GM11168 (cell line): ENCODE measurements around the gene ATP5F1D.

Experiments
- in situ Hi-C: fragments of 300-500 bp; cut with MboI; formaldehyde crosslinking; loops from one replicate; pipeline ENCODE4 v1.12.0; 2022; ENCODE audit warnings: low sequenced_read_pairs; ENCODE audit not compliant: unreplicated experiment

The ATP5F1D gene

DNA sequence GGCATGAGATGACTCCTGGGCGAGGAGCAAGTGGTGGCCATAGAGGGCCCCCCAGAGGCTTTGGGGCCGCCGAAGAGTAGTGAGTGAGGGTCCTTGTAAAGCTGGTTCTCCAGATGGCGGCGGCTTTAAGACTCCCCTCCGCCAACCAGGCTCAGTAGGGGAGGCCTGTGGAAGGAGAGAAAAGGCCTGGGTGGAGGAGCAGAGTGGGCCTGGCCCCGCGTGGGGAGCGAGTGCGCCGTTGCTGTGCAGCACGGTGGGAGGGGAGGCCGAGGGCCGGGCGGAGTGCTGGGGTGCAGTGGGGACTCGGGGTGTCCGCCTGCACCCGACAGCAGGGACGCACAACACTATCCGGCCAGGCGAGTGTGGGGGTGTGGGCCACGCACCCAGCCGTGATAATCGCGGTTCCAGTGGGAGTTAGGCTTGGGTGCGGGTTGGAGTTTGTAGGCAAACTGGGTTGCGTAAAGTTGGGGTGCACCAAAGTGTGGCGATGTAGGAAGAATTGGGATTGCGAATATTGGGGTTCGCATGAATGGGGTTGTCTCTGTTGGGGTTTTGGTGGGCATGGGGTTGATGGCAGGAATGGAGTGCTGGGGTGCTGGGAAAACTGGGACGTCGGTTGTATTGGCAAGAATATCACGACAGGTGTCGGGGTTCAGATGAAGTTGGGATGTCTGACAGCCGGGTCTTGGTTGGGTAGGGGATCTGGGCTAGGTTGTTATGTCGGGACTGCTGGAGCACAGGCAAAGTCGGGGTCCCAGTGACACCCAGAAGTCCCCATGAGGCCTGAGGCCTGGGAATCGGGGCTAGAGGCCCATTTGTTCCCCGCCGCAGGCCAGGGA, 26.9 kb downstream of the ATP5F1D start:
- in situ Hi-C loops, result no loop called here

DNA sequence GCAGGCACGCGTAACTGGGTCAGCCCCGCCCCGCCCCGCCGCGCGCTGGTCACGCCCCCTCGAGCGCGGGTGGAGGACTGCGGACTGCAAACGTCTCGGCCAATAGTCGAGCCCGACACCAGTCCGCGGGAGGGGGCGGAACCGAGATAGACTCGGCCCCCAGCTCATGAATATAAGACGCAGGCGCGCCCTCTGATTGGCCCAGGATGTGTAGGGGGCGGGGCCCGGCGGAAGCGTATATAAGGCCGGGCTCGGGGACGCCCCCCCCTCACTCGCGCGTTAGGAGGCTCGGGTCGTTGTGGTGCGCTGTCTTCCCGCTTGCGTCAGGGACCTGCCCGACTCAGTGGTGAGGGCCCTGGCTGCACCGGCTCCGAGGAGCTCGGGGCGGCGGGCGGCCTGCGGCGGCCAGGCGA, 27.5 kb downstream of the ATP5F1D start, which contains the start of gene CIRBP:
Gene CIRBP (plus strand): TSS at position 268 of the 413 bp plus-strand sequence. CDS start 1,602 bp downstream, outside the sequence.
- in situ Hi-C loops, result no loop called here

DNA sequence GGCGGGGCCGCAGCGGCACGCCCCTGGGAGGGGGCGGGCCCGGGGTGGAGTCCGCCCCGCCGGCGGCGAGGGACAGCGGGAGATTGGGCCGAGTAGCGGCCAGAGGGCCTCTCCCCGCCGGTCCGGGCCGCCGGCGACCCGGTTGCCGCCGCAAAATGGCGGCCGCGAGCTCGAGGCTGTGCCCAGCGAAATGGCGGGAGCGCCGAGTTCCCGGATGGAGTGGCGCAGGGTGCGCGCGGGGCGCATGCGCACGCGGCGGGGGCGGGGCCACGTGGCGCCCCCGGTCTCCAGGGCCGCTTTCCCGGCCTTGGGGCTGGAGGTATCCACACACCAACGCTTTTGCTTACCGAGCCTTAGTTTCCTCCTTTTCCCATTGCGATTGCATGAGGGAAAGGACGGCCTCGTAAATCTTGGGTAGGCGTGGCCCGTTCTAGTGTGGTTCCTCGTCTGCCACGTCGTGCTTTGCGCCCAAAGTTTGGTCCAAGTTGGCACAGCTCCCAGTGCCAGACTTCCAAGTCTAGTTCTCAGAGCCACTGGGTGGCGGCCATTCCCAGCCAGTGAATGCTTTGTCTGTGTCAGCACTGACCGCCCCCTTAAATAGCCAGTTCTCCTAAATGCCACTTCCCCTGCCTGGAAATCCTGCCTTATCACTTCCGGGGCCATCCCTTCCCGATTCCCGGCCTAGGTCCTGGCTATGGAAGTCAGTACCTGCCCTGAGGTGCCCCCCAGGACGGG, 28.1 kb downstream of the ATP5F1D start:
- in situ Hi-C loops, result no loop called here

DNA sequence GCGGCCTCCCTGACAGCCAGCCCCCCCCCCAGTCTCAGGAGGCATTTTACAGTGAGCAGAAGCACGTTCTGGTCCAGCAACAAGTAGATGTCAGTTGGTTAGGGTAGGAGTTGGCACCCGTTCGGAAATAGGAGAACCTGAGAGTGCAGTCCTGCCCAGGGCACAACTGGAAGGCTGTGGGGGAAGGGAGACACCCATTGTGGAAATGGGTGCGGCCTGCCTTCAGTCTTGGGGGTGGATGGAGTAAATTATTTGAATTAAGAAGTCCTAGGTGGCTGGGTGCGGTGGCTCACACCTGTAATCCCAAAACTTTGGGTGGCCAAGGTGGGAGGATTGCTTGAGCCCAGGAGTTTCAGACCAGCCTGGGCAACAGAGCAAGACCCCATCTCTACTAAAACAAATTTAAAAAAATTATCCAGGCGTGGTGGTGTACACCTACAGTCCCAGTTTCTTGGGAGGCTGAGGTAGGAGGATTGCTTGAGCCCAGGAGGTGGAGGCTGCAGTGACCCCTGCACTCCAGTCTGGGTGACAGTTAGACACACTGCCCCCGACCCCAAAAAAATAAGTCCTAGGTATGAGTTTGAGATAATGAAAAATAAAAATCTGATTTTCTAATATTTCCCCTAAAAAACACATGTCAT, 28.8 kb downstream of the ATP5F1D start:
- in situ Hi-C loops, result no loop called here

DNA sequence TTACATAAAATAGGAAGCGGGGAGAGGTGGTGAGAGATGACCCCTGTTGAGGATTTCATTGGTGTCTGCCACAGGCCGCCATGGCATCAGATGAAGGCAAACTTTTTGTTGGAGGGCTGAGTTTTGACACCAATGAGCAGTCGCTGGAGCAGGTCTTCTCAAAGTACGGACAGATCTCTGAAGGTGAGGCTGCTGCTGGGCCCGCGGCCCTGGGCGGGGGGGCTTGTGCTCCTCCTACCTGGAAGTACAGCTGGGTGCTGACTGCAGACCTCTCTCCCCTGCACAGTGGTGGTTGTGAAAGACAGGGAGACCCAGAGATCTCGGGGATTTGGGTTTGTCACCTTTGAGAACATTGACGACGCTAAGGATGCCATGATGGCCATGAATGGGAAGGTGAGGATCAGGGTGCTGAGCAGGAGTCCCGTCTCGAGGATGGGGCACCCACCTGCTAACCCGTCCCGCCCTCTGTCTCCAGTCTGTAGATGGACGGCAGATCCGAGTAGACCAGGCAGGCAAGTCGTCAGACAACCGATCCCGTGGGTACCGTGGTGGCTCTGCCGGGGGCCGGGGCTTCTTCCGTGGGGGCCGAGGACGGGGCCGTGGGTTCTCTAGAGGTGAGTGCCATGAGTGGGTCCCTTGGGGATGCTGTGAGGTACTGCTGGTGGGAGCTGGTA, 29.4 kb downstream of the ATP5F1D start:
- in situ Hi-C loops, result no loop called here

DNA sequence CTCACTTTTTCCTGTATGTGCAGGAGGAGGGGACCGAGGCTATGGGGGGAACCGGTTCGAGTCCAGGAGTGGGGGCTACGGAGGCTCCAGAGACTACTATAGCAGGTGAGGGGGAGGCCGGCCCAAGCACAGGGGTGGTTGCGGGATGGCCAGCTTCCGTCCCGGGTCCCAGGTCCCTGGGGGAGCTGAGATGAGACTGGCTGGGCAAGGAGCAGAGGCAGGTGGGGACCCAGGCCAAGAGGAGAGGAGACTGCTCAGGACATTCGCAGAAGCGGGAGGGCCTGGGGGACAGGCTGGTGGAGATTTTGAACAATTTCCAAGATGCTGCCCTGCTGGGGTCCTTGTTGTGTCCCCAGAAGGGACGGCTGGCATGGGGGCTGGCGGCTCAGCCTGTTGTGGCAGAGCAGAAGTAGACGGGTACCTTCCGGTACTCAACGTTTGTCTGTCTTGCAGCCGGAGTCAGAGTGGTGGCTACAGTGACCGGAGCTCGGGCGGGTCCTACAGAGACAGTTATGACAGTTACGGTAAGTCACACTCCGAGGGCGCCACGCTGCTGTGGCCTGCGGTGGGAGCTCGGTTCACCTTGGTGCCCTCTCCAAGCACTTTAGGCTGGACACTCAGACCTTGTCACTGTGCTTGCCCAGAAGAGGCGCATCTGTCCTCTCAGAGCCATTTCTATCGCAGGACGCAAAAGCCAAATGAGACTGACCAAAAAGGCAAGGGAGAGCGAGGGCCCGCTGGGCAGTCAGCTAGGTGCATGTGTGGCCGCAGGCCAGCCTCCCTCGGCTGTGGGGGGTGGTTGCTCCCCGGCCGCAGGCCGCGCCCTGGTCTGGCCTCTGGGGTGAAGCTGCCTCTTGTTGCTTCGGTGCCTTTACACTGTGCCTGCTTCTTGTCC, 30.2 kb downstream of the ATP5F1D start:
- in situ Hi-C loops, result no loop called here

DNA sequence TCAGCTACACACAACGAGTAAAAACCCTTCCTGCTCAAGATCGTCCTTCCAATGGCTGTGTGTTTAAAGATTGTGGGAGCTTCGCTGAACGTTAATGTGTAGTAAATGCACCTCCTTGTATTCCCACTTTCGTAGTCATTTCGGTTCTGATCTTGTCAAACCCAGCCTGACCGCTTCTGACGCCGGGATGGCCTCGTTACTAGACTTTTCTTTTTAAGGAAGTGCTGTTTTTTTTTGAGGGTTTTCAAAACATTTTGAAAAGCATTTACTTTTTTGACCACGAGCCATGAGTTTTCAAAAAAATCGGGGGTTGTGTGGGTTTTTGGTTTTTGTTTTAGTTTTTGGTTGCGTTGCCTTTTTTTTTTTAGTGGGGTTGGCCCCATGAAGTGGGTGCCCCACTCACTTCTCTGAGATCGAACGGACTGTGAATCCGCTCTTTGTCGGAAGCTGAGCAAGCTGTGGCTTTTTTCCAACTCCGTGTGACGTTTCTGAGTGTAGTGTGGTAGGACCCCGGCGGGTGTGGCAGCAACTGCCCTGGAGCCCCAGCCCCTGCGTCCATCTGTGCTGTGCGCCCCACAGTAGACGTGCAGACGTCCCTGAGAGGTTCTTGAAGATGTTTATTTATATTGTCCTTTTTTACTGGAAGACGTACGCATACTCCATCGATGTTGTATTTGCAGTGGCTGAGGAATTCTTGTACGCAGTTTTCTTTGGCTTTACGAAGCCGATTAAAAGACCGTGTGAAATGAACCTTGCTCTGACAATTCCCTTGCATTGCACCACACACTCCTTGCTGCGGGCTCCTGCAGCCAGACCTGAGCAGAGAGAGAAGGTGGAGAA, 31.1 kb downstream of the ATP5F1D start:
- in situ Hi-C loops, result no loop called here

DNA sequence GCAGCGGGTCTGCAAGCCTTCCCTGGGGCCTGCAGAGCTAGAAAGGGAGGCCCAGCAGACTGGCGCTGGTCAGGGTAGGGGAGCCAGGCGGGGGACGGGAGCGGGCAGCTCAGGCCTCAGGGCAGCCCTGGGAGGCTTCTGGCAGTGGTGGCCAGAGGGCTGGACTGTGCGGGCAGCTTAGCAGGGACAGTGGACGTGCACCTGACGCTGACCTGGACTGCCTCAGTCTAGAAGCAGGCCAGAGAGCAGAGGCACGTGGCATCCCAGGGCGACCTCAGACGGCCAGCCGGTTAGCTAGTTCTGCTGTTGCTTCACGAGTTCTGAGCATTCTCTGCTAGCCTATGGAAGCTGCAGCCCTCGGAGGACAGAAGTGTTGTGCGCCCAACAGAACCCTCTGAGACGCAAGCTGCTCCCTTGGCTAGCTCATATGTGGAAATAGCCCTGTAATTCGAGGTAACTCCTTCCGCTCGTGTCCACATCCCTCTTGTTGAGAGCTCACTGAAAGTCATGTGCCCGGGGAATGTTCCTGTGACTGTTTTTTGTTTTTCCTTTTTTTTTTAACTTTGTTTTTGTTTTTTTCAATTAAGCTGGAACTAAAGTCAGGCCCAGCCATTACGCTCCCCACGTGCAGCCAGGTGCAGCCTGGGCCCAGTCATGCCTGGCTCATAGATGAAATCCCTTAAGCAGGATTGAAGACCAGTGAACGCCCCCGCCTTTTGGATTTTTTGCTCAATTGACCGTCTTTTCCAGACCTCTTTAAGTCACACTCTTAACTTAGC, 31.9 kb downstream of the ATP5F1D start:
- in situ Hi-C loops, result no loop called here

DNA sequence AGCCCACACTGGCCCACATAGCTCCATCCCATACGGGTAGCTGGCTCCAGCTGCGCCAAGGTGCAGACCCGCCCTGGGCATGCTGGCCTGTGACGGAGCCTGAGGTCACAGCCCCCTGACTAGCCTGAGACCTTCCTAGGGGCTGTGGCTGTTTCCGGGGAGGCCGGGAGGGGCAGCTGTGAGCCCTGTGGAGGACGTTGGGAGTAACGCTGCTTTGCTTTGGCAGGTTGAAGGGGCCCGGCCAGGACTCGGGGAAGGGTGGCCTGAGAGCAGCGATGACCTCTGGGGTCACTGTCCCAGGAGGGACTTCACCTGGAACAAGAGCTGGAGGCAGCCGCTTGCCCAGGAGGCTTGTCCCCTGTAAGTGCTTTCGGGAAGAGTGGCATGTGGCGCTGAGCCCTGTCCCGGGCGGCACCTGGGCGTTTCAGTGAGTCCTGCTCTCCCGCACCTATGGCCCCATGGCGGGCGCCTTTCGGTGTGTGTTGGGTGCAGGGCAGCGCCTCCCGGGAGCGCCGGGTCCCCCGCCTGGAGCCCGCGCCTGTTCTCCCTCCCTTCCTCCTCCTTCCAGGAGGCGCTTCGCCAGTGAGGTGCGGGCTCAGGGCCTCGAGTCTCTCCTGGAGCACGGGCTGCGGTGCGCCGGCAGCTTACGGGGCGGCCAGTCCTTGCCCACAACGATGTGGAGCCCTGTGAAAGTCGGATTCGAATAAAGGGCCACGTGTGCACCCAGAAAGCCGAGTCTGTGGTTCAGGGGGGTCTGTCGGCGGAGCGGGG, 32.7 kb downstream of the ATP5F1D start:
- in situ Hi-C loops, result no loop called here

DNA sequence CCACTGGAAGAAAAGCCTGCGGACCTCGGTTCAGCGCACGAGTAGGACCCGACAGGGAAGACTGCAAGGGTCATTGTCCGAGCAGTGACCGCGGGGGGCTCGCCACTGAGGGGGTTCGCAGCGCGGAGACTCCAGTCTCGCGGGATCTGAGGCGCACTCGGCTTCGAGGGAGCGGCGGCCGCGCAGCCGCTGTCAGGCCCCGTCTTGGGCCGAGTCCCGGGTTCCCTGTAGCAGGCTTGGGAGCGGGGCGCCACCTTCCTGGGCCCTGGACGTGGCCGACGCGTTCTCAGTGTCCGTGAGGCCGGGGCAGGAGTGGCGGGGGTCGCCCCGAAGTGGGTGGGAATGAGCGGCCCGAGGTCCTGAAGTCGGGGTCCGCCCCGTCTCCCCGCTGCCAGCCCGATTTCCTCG, 33.3 kb downstream of the ATP5F1D start:
- in situ Hi-C loops, result no loop called here

DNA sequence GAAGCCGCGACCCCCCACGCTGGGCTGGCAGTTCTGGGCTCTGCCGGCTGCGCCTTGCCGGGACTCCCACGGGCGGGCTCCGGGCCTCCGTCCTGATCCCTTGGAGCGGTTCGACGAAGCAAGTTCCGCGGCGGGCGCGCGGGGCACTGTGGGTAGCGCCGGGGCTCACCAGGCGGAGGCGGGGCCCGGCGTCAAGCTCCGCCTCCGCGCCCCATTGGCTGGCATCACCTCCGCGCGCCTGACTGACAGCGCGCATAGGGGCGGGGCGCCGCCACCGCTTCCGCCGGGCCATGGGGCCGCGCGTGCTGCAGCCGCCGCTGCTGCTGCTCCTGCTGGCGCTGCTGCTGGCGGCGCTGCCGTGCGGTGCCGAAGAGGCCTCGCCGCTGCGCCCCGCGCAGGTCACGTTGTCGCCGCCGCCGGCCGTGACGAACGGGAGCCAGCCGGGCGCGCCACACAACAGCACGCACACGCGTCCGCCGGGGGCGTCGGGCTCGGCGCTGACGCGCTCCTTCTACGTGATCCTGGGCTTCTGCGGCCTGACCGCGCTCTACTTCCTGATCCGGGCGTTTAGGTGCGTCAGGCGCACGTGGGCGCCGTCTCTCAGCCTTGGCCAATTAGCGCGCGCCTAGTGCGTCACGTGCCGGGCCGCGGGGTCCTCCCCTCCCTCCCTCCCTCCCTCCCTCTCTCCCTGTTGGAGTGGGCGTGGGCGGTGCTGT, 33.9 kb downstream of the ATP5F1D start, which contains the start of gene FAM174C:
Gene FAM174C (plus strand): TSS at position 271 of the 716 bp plus-strand sequence. CDS start 20 bp downstream, at position 291.
- in situ Hi-C loops, result no loop called here

DNA sequence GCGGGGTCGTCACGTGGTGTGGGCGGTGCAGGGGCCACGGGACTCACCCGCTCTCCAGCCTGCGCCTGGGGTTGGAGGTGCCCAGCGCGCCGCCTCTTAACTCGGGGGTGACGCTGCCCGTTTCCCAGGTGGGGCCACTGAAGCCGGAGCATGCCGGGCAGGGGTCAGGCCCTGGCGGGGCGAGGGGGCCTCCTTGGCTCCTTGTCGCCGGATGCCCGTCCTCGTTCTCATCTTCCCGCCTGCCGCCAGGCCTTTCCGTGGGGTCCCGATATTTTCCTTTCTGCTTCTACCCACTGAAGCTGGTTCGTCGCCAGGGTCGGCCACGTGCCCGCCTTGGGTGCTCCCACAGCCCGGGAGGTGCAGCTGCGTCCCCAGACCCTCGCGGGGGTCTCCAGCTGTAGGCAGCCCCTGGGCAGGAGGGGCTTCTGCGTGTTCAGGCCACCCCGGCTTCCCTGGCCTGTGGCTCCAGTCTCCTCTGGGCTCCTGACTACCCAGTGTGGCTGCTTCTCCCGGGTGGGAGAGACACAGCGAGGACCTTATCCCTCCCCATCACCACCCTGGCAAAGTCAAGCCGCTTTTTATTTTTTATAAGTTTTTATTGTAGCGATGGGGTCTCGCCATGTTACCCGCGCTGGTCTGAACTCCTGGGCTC, 34.6 kb downstream of the ATP5F1D start:
- in situ Hi-C loops, result no loop called here

DNA sequence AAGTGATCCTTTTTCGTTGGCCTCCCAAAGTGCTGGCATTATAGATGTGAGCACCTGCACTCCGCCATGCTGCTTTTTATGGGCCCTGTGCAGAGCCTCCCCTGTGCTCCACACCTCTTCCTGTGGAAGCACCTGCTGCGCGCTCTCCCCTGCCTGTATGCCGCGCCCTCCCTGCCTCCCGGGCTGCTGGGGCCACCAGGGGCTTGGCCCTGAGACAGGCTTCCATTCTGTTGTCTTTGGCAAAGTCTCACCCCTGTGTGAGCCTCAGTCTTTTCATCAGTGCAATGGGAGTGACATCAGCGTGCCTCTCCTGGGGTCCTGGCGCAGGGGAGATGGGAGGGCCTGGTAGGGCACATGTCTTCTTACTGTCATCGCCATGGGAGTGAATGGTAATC, 35.1 kb downstream of the ATP5F1D start:
- in situ Hi-C loops, result no loop called here

DNA sequence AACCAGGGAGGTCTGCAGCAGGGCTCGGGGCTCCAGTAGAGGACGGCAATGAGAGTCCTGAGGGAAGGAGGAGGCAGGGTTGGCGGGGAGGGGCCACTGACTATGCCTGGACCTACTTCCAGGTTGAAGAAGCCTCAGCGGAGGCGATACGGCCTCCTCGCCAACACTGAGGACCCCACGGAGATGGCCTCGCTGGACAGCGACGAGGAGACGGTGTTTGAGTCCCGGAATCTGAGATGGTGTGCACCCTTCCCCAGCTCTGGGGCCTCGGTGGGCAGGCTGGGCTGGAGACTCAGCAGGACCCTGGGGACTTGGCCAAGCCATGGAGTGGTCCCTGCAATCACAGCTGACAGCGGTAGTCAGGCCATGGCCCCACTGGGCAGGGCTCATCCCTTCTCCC, 35.5 kb downstream of the ATP5F1D start:
- in situ Hi-C loops, result no loop called here

DNA sequence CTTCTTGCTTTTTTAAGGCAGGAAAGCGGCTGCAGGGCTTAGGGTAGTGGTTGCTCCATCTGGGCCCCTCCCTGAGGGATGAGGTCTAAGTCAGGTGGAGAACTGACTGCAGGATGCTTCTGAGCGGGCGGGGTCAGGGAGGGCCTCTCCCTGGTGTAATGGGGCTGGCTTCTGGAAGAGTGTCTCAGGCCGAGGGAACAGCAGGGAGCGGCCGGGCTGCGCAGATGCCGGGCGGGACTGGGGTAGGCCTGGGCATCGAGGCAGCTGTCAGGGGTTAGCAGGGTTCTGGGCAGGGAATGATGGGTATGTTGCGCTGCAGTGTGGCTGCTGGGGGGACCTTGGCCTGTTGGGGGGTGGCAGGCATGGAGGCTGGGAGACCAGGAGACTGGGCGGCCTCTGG, 36.5 kb downstream of the ATP5F1D start:
- in situ Hi-C loops, result no loop called here
